ENCODE measurements around the gene AHRR. TPM values are rescaled to one million over a fixed set of nuclear protein-coding genes. Genes with fewer than 3 reads are reported as not detected.

The AHRR gene
- total RNA-seq = 7.0 and 47.7 TPM in 2 replicates

DNA sequence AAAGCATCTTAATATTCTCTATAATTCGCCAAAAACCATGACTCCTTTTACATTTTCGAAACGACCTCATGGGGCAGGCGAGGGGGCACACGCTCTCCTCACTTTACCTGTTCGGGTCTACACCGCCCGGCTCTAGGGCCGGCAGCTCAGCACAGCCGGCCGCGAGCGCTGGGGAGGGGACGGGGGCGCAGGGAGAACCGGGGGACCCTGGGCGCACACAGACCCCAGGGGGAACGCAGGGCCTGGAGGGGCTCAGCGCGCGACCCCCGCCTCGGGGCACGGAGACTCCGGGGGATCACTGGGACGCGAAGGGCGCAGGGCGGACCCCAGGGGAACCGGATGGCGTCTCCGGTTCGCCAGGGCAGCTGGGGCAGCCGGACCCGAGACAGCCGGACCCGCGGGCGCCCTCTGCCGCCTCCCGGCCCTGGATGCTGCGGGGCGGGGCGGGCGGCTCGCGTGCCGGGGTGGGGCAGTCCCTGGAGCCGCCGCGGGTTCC is at the start of gene AHRR:
Gene AHRR, plus strand, starts transcription at position 485 of the 496 bp plus-strand sequence. CDS start 22,189 bp downstream, outside the sequence.

DNA sequence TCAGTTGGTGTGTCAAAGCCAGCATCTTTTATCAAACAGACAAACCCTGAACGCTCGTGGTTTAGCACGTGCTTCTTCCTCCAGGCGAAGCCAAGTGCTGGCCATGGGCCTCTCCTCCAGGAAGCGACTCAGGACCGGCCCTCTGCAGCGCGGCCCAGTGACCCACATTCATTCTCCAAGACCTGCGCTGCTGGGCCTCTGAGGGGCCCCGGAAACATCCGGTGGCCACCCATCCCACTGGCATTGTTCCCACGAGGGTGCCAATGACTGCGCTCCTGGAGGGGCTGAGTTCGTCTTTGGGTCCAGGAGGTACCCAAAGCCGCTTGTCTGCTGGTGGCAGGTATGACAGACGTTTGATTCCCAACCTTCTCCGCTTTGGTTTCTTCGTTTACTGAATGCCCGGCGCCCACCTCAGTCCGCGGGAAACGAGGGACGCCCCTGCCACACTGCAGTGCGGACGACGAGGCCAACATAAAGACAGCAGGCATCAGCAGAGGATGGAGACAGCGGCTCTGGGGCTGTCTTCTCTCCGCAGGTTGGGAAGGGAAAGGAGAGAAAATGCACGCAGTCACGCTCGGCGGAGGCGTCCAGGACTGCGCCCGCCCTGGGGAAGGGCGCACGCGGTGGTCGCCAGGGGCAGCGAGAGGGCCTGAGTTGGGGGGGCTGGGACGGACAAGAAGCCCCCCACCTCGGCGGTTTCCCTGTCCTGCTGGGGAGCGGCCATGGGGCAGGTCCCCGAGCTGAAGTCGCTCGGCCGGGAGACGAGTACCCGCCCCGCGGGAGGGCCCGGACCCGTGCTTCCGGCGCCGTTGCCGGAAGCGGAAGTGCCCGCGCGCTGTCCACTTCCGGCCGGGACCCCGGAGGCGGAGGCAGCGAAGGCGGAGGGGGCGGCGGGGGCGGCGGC is 121.1 kb downstream of the AHRR start, which contains the start of gene EXOC3:
Gene EXOC3, plus strand, starts transcription at position 842 of the 904 bp plus-strand sequence. CDS start 3,030 bp downstream, outside the sequence.

Other genes starting within 250 kb of the AHRR start
- gene PLEKHG4B, start 229.5 kb upstream of the AHRR start, total RNA-seq = 0.39 TPM in 1 of 2 replicates, not detected in the other
- not detected in 2 replicates for gene LRRC14B, start 130.2 kb upstream of the AHRR start, total RNA-seq
- gene CCDC127, start 103.6 kb upstream of the AHRR start, total RNA-seq = 3.6 and 3.8 TPM in 2 replicates
- gene SDHA, start 103.4 kb upstream of the AHRR start, total RNA-seq = 87.4 and 108 TPM in 2 replicates
- 70.6 and 117 TPM in 2 replicates for gene PDCD6, start 50.1 kb upstream of the AHRR start, total RNA-seq
- 24.7 and 28.3 TPM in 2 replicates for gene EXOC3, start 121.5 kb downstream of the AHRR start, total RNA-seq
- gene SLC9A3, start 202.7 kb downstream of the AHRR start, total RNA-seq = 1.6 and 5.3 TPM in 2 replicates

All from epithelial cell of alveolus of lung (primary cell).